K562 (cell line): ENCODE data around the gene FCAMR. TPM values are rescaled to one million over a fixed set of nuclear protein-coding genes. Genes with fewer than 3 reads are reported as not detected.

Experiments
- ATAC-seq: fragments of 200-7000 bp; cut with Tn5 transposase; 3 replicates; pipeline ENCODE4 v1.9.1; 2020; ENCODE audit warnings: moderate library complexity
- BruUV-seq: library from RNA; stranded (reverse); fragments of 400-500 nt; replicated peaks from 2 replicates; lab custom pipeline; 2021; lab: Mats Ljungman, UMichigan
- CTCF ChIA-PET: fragments of 300-600 bp; formaldehyde crosslinking; extraction: SDS; loops from one replicate; lab custom pipeline; 2021; ENCODE audit warnings: low intra/inter-chr PET ratio; lab: Yijun Ruan, JAX
- POLR2A ChIA-PET: fragments of 300-600, 350-650 bp; sonication (Branson Sonifier 250); formaldehyde crosslinking; extraction: SDS; loops from one replicate; lab custom pipeline; 2021; ENCODE audit warnings: antibody characterized with exemption, inconsistent platforms; lab: Yijun Ruan, JAX
- DNase-seq, 4 experiments: peaks; one replicate each; pipeline versions ENCODE4 v3.0.0 to v3.0.0-alpha.2; 2011 to 2018; ENCODE audit warnings: low spot score in 3 of 4, mixed read lengths in 3 of 4; ENCODE audit errors: extremely low read depth in 1 of 4
- FAIRE-seq: peaks from 2 replicates; lab custom pipeline; 2011; peaks lifted over from hg19 to GRCh38; lab: Jason Lieb, UNC
- H2AFZ ChIP-seq: 2 replicates; pipeline ENCODE4 v1.6.0; 2011; ENCODE audit warnings: low read depth, low read length, control low read depth, inconsistent platforms
- H3K27ac ChIP-seq: fragments of 200-600 bp; 3 replicates; pipeline ENCODE4 v1.8.0; 2011; ENCODE audit warnings: low read depth, mild to moderate bottlenecking, control low read depth, inconsistent platforms, low read length, moderate library complexity, mixed read lengths; ENCODE audit errors: extremely low read depth
- H3K27me3 ChIP-seq, 2 experiments: fragments of 300-600 bp in 1 of 2; 2 replicates in 1 of 2; 3 replicates in 1 of 2; pipeline versions ENCODE4 v1.6.0 to v1.8.0; 2011; ENCODE audit warnings: inconsistent platforms in 2 of 2, low read length in 2 of 2, mild to moderate bottlenecking in 1 of 2, mixed read lengths in 1 of 2, moderate library complexity in 1 of 2; ENCODE audit not compliant: control insufficient read depth in 2 of 2, insufficient read depth in 2 of 2
- H3K36me3 ChIP-seq: fragments of 300-600 bp; 3 replicates; pipeline ENCODE4 v1.8.0; 2011; ENCODE audit warnings: mild to moderate bottlenecking, low read length, inconsistent platforms; ENCODE audit not compliant: control insufficient read depth, insufficient read depth
- H3K4me1 ChIP-seq, 2 experiments: fragments of 200-600 bp in 1 of 2; replicated peaks in 1 of 2; 2 replicates in 1 of 2; 3 replicates in 1 of 2; pipeline versions ENCODE4 v1.5.1 to v1.8.0; 2011; ENCODE audit warnings: inconsistent platforms in 2 of 2, low read length in 2 of 2, mild to moderate bottlenecking in 1 of 2, mixed read lengths in 1 of 2, moderate library complexity in 1 of 2; ENCODE audit not compliant: control insufficient read depth in 2 of 2, insufficient read depth in 2 of 2
- H3K4me2 ChIP-seq: 2 replicates; pipeline ENCODE4 v1.6.1; 2011; ENCODE audit warnings: low read length, control low read depth, inconsistent platforms, mixed read lengths; ENCODE audit not compliant: insufficient read depth
- H3K4me3 ChIP-seq: fragments of 200-600 bp; sonication (generic), shearing (Covaris generic); 2 replicates; pipeline ENCODE4 v1.5.1; 2016; ENCODE audit warnings: control low read depth, inconsistent platforms
- H3K79me2 ChIP-seq: fragments of 200-600 bp; 3 replicates; pipeline ENCODE4 v1.8.0; 2011; ENCODE audit warnings: low read length, inconsistent platforms; ENCODE audit not compliant: control insufficient read depth, insufficient read depth
- H3K9ac ChIP-seq, 2 experiments: 2 replicates each; pipeline versions ENCODE4 v1.6.0 to v1.6.1; 2011; ENCODE audit warnings: low read depth in 2 of 2, low read length in 2 of 2, control low read depth in 1 of 2, inconsistent platforms in 1 of 2, mild to moderate bottlenecking in 1 of 2, mixed read lengths in 1 of 2; ENCODE audit not compliant: insufficient read depth in 1 of 2
- H3K9me1 ChIP-seq: one replicate; pipeline ENCODE4 v1.6.0; 2011; ENCODE audit warnings: inconsistent platforms, mild to moderate bottlenecking, low read length, moderate library complexity; ENCODE audit not compliant: control insufficient read depth, insufficient read depth
- H3K9me3 ChIP-seq: replicated peaks from 2 replicates; pipeline ENCODE4 v1.5.1; 2011; ENCODE audit warnings: low read depth, low read length, inconsistent platforms; ENCODE audit not compliant: control insufficient read depth, insufficient read depth
- H4K20me1 ChIP-seq: replicated peaks from 2 replicates; pipeline ENCODE4 v1.6.1; 2011; ENCODE audit warnings: low read length, inconsistent platforms, mixed read lengths; ENCODE audit not compliant: control insufficient read depth, insufficient read depth
- ASH1L ChIP-seq: fragments of 450-650 bp; IDR thresholded peaks from 2 replicates; pipeline ENCODE4 v1.6.1; 2018; ENCODE audit warnings: borderline replicate concordance, mild to moderate bottlenecking, low read depth; ENCODE audit not compliant: partially characterized antibody
- HMBOX1 ChIP-seq: sonication (generic); IDR thresholded peaks from 2 replicates; pipeline ENCODE4 v1.6.1; 2016
- RAD51 ChIP-seq: fragments of 450-650 bp; IDR thresholded peaks from 2 replicates; pipeline ENCODE4 v1.7.1; 2016; ENCODE audit warnings: low read depth, mild to moderate bottlenecking, borderline replicate concordance
- ZBTB40 ChIP-seq, 2 experiments: fragments of 450-650 bp in 1 of 2; sonication (generic) in 1 of 2; formaldehyde crosslinking in 1 of 2; IDR thresholded peaks; 2 replicates each; pipeline versions ENCODE4 v1.7.1 to v1.9.0; 2016 to 2022; ENCODE audit warnings: inconsistent platforms in 1 of 2, mild to moderate bottlenecking in 1 of 2, missing genetic modification reagents in 1 of 2
- ZFPM2 ChIP-seq: fragments of 250-450 bp; sonication (Bioruptor Pico); IDR thresholded peaks from 2 replicates; pipeline ENCODE4 v1.5.1; 2022; ENCODE audit warnings: mild to moderate bottlenecking
- ZNF146 ChIP-seq: IDR thresholded peaks from one replicate; pipeline ENCODE4 v1.6.1; 2018; ENCODE audit warnings: missing compliant biosample characterization; ENCODE audit not compliant: unreplicated experiment
- WGBS: fragments of 100-300 bp; shearing (Covaris generic); methylation state at CpG from one replicate; pipeline ENCODE4 v1.1.6; 2016; ENCODE audit warnings: low coverage, mixed read lengths; ENCODE audit not compliant: insufficient coverage; ENCODE audit errors: missing lambda C conversion rate; 5-methylcytosine and 5-hydroxymethylcytosine counted together
- in situ Hi-C: fragments of 300-500 bp; cut with MboI; formaldehyde crosslinking; loops from 4 replicates; pipeline ENCODE4 v1.15.0; 2018; ENCODE audit warnings: inconsistent platforms, mixed read lengths
- intact Hi-C: fragments of 100-400 bp; cut with micrococcal nuclease; formaldehyde crosslinking; loops from 2 replicates; pipeline ENCODE4 v1.14.2; 2022
- polyA plus RNA-seq, 8 experiments: library from polyadenylated mRNA; depleted of rRNA in 4 of 8; stranded (reverse) in 5 of 8; unstranded in 3 of 8; fragments of >200 nt; fragmentation: Nextera tagmentation in 2 of 8; fragmentation: Illumina TruSeq in 1 of 8; extraction: Ambion mirVana in 2 of 8; extraction: Trizol in 1 of 8; gene quantifications; 2 replicates each; pipeline versions ENCODE4 v1.2.1 to v1.2.3, GENCODE V29; 2011 to 2014; ENCODE audit warnings: inconsistent platforms in 1 of 8, missing spikeins in 1 of 8
- total RNA-seq, 7 experiments: library from RNA; depleted of rRNA in 6 of 7; stranded (reverse); fragments of >200 nt in 6 of 7; fragmentation: Illumina TruSeq in 2 of 7; extraction: Trizol in 2 of 7; gene quantifications; 2 replicates each; pipeline versions ENCODE4 v1.2.1 to v1.2.3, GENCODE V29; 2011 to 2021; ENCODE audit warnings: low replicate concordance in 1 of 7
- TF ChIP-seq, protein P1 (sequence below): fragments of 250-450 bp; sonication (Bioruptor Pico); IDR thresholded peaks from 2 replicates; pipeline ENCODE4 v1.5.1; 2021; ENCODE audit warnings: mild to moderate bottlenecking

The FCAMR gene
- total and polyA plus RNA-seq, 9 of the 15 experiments (the other 6 are each of a cell fraction or from before 2014, with no cell fraction given), result not detected

- TF ChIP-seq, protein P1, sequence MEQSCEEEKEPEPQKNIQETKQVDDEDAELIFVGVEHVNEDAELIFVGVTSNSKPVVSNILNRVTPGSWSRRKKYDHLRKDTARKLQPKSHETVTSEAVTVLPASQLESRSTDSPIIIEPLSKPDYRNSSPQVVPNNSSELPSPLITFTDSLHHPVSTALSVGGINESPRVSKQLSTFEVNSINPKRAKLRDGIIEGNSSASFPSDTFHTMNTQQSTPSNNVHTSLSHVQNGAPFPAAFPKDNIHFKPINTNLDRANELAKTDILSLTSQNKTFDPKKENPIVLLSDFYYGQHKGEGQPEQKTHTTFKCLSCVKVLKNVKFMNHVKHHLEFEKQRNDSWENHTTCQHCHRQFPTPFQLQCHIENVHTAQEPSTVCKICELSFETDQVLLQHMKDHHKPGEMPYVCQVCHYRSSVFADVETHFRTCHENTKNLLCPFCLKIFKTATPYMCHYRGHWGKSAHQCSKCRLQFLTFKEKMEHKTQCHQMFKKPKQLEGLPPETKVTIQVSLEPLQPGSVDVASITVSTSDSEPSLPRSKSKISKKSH, result no peak
- no peak for TF ChIP-seq ASH1L
- no peak for TF ChIP-seq RAD51
- no peak for TF ChIP-seq ZFPM2 (CRISPR knock-in tag)
- no peak for TF ChIP-seq HMBOX1
- no peak for TF ChIP-seq ZNF146 (CRISPR knock-in tag)
Observed at GRCh38 chr1:206986885-206987284, 16.6 kb upstream of the FCAMR start (continued).

GRCh38 chr1:206986402-206986801, 16.1 kb upstream of the FCAMR start:
- Histone ChIP-seq H3K9ac (no peak overlapping the region), H2AFZ (no peak overlapping the region), H3K27me3 (no peaks in the 10 kb centered on the region), H3K4me2 (no peak overlapping the region), H3K9me1 (no peaks in the 10 kb centered on the region), H3K36me3 (no peaks in the 10 kb centered on the region), H3K79me2 (no peaks in the 10 kb centered on the region), H3K27ac (no peak overlapping the region), H3K4me1 (peaks cover 4 to 14% of the 10 kb centered on the region in 2 experiments; a peak in 4 of 5 replicates), H3K4me3 (no peak overlapping the region), H3K9me3 (no peaks in the 10 kb centered on the region), H4K20me1 (no peaks in the 10 kb centered on the region)
- intact Hi-C loops, result loop anchor here (10.0 kb wide), 1 partner anchor 418 kb away; no protein-coding TSS in a partner anchor
- CTCF ChIA-PET, result no interaction called here
- POLR2A ChIA-PET, result interaction anchor here (0.6 to 1.0 kb wide), 3 partner anchors 14 to 419 kb away, joined by 3 to 4 read pairs (median 3); no protein-coding TSS in a partner anchor
- BruUV-seq, result no TSS peak
- no peak for DNase-seq
- 18% methylated on average over 3 of the region's 3 CpGs for WGBS
- in situ Hi-C loops, result no loop called here
- ATAC-seq, result no peak
- FAIRE-seq, result no peak
- TF ChIP-seq ZBTB40 (IDR thresholded peaks at IDR 0.05) (no peak), ZBTB40 (CRISPR knock-in tag; IDR thresholded peaks at IDR 0.05) (no peak)
